IMR-90 (cell line): ENCODE data around the gene C5orf63. TPM values are rescaled to one million over a fixed set of nuclear protein-coding genes. Genes with fewer than 3 reads are reported as not detected.

Experiments used
- ATAC-seq: fragments of 200-7000 bp; cut with Tn5 transposase; 2 replicates; pipeline ENCODE4 v1.9.1; 2020; ENCODE audit warnings: low read depth, mild to moderate bottlenecking, moderate library complexity
- BruUV-seq: library from RNA; stranded (reverse); fragments of 400-500 nt; replicated peaks from 2 replicates; lab custom pipeline; 2021; lab: Mats Ljungman, UMichigan
- CTCF ChIA-PET: fragments of 300-600 bp; formaldehyde crosslinking; extraction: SDS; loops from one replicate; lab custom pipeline; 2021; ENCODE audit warnings: antibody characterized with exemption; lab: Yijun Ruan, JAX
- POLR2A ChIA-PET: fragments of 300-600 bp; sonication (Branson Sonifier 250); formaldehyde crosslinking; loops from one replicate; lab custom pipeline; 2022; ENCODE audit warnings: antibody characterized with exemption; ENCODE audit not compliant: unreplicated experiment; lab: Charles Lee
- DNase-seq: peaks from one replicate; pipeline ENCODE4 v3.0.0; 2013
- H2AFZ ChIP-seq: replicated peaks from 2 replicates; pipeline ENCODE3; 2013; ENCODE audit warnings: low read length, mild to moderate bottlenecking; ENCODE audit not compliant: poor library complexity
- H2AK5ac ChIP-seq: 2 replicates; pipeline ENCODE4 v1.6.1; 2013; ENCODE audit warnings: low read depth, low read length, inconsistent platforms
- H2AK9ac ChIP-seq: replicated peaks from 2 replicates; pipeline ENCODE3; 2013; ENCODE audit warnings: mild to moderate bottlenecking, low read depth, low read length, moderate library complexity; ENCODE audit not compliant: poor library complexity
- H2BK120ac ChIP-seq: 2 replicates; pipeline ENCODE4 v1.6.1; 2013; ENCODE audit warnings: low read depth, low read length, inconsistent platforms
- H2BK15ac ChIP-seq: 3 replicates; pipeline ENCODE4 v1.6.1; 2013; ENCODE audit warnings: low read depth, low read length, inconsistent platforms
- H2BK20ac ChIP-seq: 2 replicates; pipeline ENCODE4 v1.6.1; 2013; ENCODE audit warnings: low read depth, mild to moderate bottlenecking, inconsistent platforms, low read length, moderate library complexity
- H2BK5ac ChIP-seq: 2 replicates; pipeline ENCODE4 v1.6.1; 2013; ENCODE audit warnings: mild to moderate bottlenecking, low read depth, low read length, inconsistent platforms; ENCODE audit not compliant: poor library complexity, severe bottlenecking
- H3K14ac ChIP-seq: replicated peaks from 2 replicates; pipeline ENCODE4 v1.6.1; 2013; ENCODE audit warnings: low read depth, low read length, inconsistent platforms
- H3K18ac ChIP-seq: 2 replicates; pipeline ENCODE4 v1.6.1; 2013; ENCODE audit warnings: low read depth, low read length, control low read depth
- H3K23ac ChIP-seq: 2 replicates; pipeline ENCODE4 v1.6.1; 2013; ENCODE audit warnings: low read depth, low read length, inconsistent platforms
- H3K27ac ChIP-seq: 2 replicates; pipeline ENCODE4 v1.5.1; 2013; ENCODE audit warnings: mild to moderate bottlenecking, control low read depth, low read length; ENCODE audit not compliant: insufficient read depth
- H3K27me3 ChIP-seq: 2 replicates; pipeline ENCODE4 v1.6.1; 2013; ENCODE audit warnings: low read length; ENCODE audit not compliant: control insufficient read depth, insufficient read depth
- H3K36me3 ChIP-seq: 2 replicates; pipeline ENCODE4 v1.6.1; 2013; ENCODE audit warnings: low read length, mixed read lengths; ENCODE audit not compliant: control insufficient read depth, insufficient read depth
- H3K4ac ChIP-seq: 2 replicates; pipeline ENCODE4 v1.6.1; 2013; ENCODE audit warnings: low read depth, low read length, inconsistent platforms
- H3K4me1 ChIP-seq: 2 replicates; pipeline ENCODE4 v1.6.1; 2013; ENCODE audit warnings: low read length, mixed read lengths; ENCODE audit not compliant: control insufficient read depth, insufficient read depth
- H3K4me2 ChIP-seq: 2 replicates; pipeline ENCODE4 v1.6.1; 2013; ENCODE audit warnings: low read depth, mild to moderate bottlenecking, control low read depth, low read length, moderate library complexity
- H3K4me3 ChIP-seq: 2 replicates; pipeline ENCODE4 v1.5.1; 2013; ENCODE audit warnings: low read depth, mild to moderate bottlenecking, control low read depth, low read length, moderate library complexity; ENCODE audit not compliant: insufficient read depth
- H3K56ac ChIP-seq: 2 replicates; pipeline ENCODE4 v1.6.1; 2013; ENCODE audit warnings: low read length, inconsistent platforms; ENCODE audit not compliant: insufficient read depth; ENCODE audit errors: extremely low read depth
- H3K79me1 ChIP-seq, 2 experiments: 2 replicates each; pipeline ENCODE4 v1.6.1; 2013; ENCODE audit warnings: low read length in 2 of 2, inconsistent platforms in 1 of 2, low read depth in 1 of 2
- H3K9ac ChIP-seq: 2 replicates; pipeline ENCODE4 v1.6.1; 2013; ENCODE audit warnings: low read depth, low read length, control low read depth
- H3K9me1 ChIP-seq: 2 replicates; pipeline ENCODE4 v1.6.1; 2013; ENCODE audit warnings: low read length, inconsistent platforms; ENCODE audit not compliant: insufficient read depth
- H3K9me3 ChIP-seq: 2 replicates; pipeline ENCODE4 v1.6.1; 2013; ENCODE audit warnings: low read length; ENCODE audit not compliant: control insufficient read depth, insufficient read depth
- H4K20me1 ChIP-seq: 2 replicates; pipeline ENCODE4 v1.6.1; 2013; ENCODE audit warnings: low read length, inconsistent platforms; ENCODE audit not compliant: insufficient read depth
- H4K5ac ChIP-seq: 2 replicates; pipeline ENCODE4 v1.6.1; 2013; ENCODE audit warnings: mild to moderate bottlenecking, low read depth, low read length, control low read depth
- H4K8ac ChIP-seq, 2 experiments: 2 replicates each; pipeline ENCODE4 v1.6.1; 2013; ENCODE audit warnings: low read depth in 2 of 2, low read length in 2 of 2, control low read depth in 1 of 2, inconsistent platforms in 1 of 2
- H4K91ac ChIP-seq: 2 replicates; pipeline ENCODE4 v1.6.1; 2013; ENCODE audit warnings: low read depth, low read length, inconsistent platforms; ENCODE audit not compliant: insufficient read depth
- BHLHE40 ChIP-seq: fragments of 150-350 bp; IDR thresholded peaks from 2 replicates; pipeline ENCODE4 v1.6.1; 2016; ENCODE audit warnings: mild to moderate bottlenecking, low read depth, low read length
- CHD1 ChIP-seq: IDR thresholded peaks from 2 replicates; pipeline ENCODE4 v1.6.1; 2012; ENCODE audit warnings: low read depth, low read length, improper control_type of control experiment
- MAZ ChIP-seq: IDR thresholded peaks from 2 replicates; pipeline ENCODE4 v1.6.1; 2012; ENCODE audit warnings: low read depth, mild to moderate bottlenecking, low read length, improper control_type of control experiment, moderate library complexity, borderline replicate concordance
- MXI1 ChIP-seq: IDR thresholded peaks from 2 replicates; pipeline ENCODE4 v1.6.1; 2012; ENCODE audit warnings: low read depth, mild to moderate bottlenecking, low read length, moderate library complexity, borderline replicate concordance
- NFE2L2 ChIP-seq: fragments of 150-350 bp; IDR thresholded peaks from 2 replicates; pipeline ENCODE4 v1.6.1; 2016; ENCODE audit warnings: low read depth, mild to moderate bottlenecking, low read length
- POLR2A ChIP-seq: IDR thresholded peaks from 2 replicates; pipeline ENCODE4 v1.6.1; 2012; ENCODE audit warnings: mild to moderate bottlenecking, low read depth, low read length
- RAD21 ChIP-seq: IDR thresholded peaks from 2 replicates; pipeline ENCODE4 v1.6.1; 2012; ENCODE audit warnings: low read length, improper control_type of control experiment
- RCOR1 ChIP-seq: IDR thresholded peaks from 2 replicates; pipeline ENCODE4 v1.6.1; 2012; ENCODE audit warnings: mild to moderate bottlenecking, low read length, improper control_type of control experiment; ENCODE audit not compliant: insufficient replicate concordance
- SMC3 ChIP-seq: fragments of 150-350 bp; IDR thresholded peaks from 2 replicates; pipeline ENCODE4 v1.6.1; 2016; ENCODE audit warnings: low read depth, mild to moderate bottlenecking, antibody characterized with exemption, low read length, moderate library complexity
- WGBS, 2 experiments: methylation state at CpG; one replicate each; pipeline versions ENCODE4 v1.1.5 to v1.1.7; 2013; ENCODE audit warnings: missing lambda C conversion rate in 2 of 2; ENCODE audit not compliant: insufficient read length in 1 of 2; ENCODE audit errors: extremely low coverage in 2 of 2; 5-methylcytosine and 5-hydroxymethylcytosine counted together
- dilution Hi-C: fragments of 300-500 bp; cut with HindIII; formaldehyde crosslinking; loops from one replicate; pipeline ENCODE4 v1.14.3; 2018; ENCODE audit warnings: low sequenced_read_pairs; ENCODE audit not compliant: unreplicated experiment
- in situ Hi-C: fragments of 300-500 bp; cut with MboI; formaldehyde crosslinking; loops from 3 replicates; pipeline ENCODE4 v1.14.3; 2019; ENCODE audit warnings: low sequenced_read_pairs, inconsistent platforms, mixed read lengths
- intact Hi-C: fragments of 100-400 bp; cut with micrococcal nuclease; formaldehyde crosslinking; loops from 2 replicates; pipeline ENCODE4 v1.10.0; 2022
- polyA plus RNA-seq, 3 experiments: library from polyadenylated mRNA; depleted of rRNA; stranded (reverse); fragments of >200 nt; gene quantifications; 2 replicates each; pipeline ENCODE4 v1.2.3, GENCODE V29; 2012; ENCODE audit warnings: low replicate concordance in 1 of 3
- total RNA-seq: library from RNA; depleted of rRNA; stranded (reverse); fragments of >200 nt; gene quantifications from 2 replicates; pipeline ENCODE4 v1.2.3, GENCODE V29; 2012
- TF ChIP-seq, protein P1 (sequence below): conservative IDR thresholded peaks from 2 replicates; pipeline ENCODE4 v1.5.1; 2012; ENCODE audit warnings: mild to moderate bottlenecking, low read depth, low read length, improper control_type of control experiment
- TF ChIP-seq, protein P2 (sequence below): fragments of 150-350 bp; IDR thresholded peaks from 2 replicates; pipeline ENCODE4 v1.6.1; 2016; ENCODE audit warnings: low read depth, mild to moderate bottlenecking, low read length, moderate library complexity, borderline replicate concordance

C5orf63 gene
- total and polyA plus RNA-seq, 2 of the 4 experiments (the other 2 are of a cell fraction): 0.72 to 1.1 TPM

DNA sequence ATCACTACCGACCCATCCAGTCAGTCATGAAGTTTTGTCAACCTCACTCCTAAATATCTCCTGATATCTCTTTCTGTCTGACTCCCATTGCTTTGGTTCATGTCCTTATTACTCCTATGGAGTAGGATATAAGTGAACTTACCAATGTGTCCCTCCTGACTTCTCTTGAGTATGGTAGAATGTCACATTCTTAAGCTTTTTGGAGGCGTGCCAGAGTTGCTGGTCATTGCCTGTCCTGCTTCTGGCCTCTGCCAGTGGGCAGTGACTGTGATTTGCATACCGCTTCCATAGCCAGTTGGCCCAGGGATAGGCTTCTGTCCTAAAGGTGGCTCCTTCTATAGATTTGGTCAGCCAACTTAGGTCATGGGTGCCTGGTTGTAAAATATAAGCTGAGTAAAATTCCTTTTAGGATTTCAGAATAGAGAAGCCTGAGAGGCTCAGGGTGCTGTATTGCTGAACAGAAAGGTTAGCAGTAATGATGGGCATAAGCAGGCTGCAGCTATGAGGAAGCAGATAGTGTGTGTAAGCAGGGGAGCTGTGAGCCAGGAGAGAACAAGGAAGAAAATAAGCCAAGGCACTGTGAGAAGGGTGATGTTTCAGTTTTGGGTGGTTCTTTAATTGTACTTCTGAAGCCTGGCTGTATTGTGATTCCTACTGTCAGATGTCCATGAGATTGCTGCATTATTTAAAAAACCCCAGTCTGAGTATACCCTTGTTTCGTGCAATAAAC is 26.8 kb downstream of the C5orf63 start:
- no peak overlapping the region for H3K14ac ChIP-seq
- no peaks in the 10 kb centered on the region for H3K9me3 ChIP-seq
- no peak overlapping the region for H2AFZ ChIP-seq
- in situ Hi-C loops: no loop called here
- no peak for DNase-seq
- intact Hi-C loops: loop anchor here (10.0 kb wide), 1 partner anchor 392 kb away; no protein-coding TSS in a partner anchor
- no peak overlapping the region for H2AK5ac ChIP-seq
- H2BK120ac ChIP-seq: no peak overlapping the region
- no peaks in the 10 kb centered on the region for H3K36me3 ChIP-seq
- no peak overlapping the region for H2BK15ac ChIP-seq
- peaks cover 5% of the 10 kb centered on the region; the same call in 1 of the 2 replicates for H3K9me1 ChIP-seq
- H3K79me1 ChIP-seq: no peaks in the 10 kb centered on the region
- H4K91ac ChIP-seq: no peak overlapping the region
- H3K4me2 ChIP-seq: no peak overlapping the region
- H3K56ac ChIP-seq: no peak overlapping the region
- no peak overlapping the region for H3K27ac ChIP-seq
- no peaks in the 10 kb centered on the region for H4K20me1 ChIP-seq
- 71% methylated on average over 1 of the region's 4 CpGs; no CpG with 5 or more reads in 1 of the 2 experiments for WGBS, 2 experiments
- TF ChIP-seq POLR2A (no peak), SMC3 (no peak), MXI1 (no peak), NFE2L2 (no peak), CHD1 (no peak), RAD21 (no peak), BHLHE40 (no peak), RCOR1 (no peak), MAZ (no peak)
- TF ChIP-seq, protein P1, sequence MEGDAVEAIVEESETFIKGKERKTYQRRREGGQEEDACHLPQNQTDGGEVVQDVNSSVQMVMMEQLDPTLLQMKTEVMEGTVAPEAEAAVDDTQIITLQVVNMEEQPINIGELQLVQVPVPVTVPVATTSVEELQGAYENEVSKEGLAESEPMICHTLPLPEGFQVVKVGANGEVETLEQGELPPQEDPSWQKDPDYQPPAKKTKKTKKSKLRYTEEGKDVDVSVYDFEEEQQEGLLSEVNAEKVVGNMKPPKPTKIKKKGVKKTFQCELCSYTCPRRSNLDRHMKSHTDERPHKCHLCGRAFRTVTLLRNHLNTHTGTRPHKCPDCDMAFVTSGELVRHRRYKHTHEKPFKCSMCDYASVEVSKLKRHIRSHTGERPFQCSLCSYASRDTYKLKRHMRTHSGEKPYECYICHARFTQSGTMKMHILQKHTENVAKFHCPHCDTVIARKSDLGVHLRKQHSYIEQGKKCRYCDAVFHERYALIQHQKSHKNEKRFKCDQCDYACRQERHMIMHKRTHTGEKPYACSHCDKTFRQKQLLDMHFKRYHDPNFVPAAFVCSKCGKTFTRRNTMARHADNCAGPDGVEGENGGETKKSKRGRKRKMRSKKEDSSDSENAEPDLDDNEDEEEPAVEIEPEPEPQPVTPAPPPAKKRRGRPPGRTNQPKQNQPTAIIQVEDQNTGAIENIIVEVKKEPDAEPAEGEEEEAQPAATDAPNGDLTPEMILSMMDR: no peak
- TF ChIP-seq, protein P2, sequence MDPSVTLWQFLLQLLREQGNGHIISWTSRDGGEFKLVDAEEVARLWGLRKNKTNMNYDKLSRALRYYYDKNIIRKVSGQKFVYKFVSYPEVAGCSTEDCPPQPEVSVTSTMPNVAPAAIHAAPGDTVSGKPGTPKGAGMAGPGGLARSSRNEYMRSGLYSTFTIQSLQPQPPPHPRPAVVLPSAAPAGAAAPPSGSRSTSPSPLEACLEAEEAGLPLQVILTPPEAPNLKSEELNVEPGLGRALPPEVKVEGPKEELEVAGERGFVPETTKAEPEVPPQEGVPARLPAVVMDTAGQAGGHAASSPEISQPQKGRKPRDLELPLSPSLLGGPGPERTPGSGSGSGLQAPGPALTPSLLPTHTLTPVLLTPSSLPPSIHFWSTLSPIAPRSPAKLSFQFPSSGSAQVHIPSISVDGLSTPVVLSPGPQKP: no peak
- no peaks in the 10 kb centered on the region for H3K27me3 ChIP-seq
- CTCF ChIA-PET: no interaction called here
- POLR2A ChIA-PET: no interaction called here
- no peak overlapping the region for H3K18ac ChIP-seq
- H2BK20ac ChIP-seq: no peak overlapping the region
- no peak overlapping the region for H3K9ac ChIP-seq
- ATAC-seq: no peak
- H4K5ac ChIP-seq: no peak overlapping the region
- dilution Hi-C loops: no loop called here
- no peak overlapping the region for H2AK9ac ChIP-seq
- no TSS peak for BruUV-seq
- H3K4me3 ChIP-seq: no peak overlapping the region
- no peak overlapping the region for H4K8ac ChIP-seq
- no peak overlapping the region for H2BK5ac ChIP-seq
- H3K4ac ChIP-seq: no peak overlapping the region
- peaks cover 3% of the 10 kb centered on the region; the same call in 1 of the 2 replicates for H3K4me1 ChIP-seq
- H3K23ac ChIP-seq: no peak overlapping the region
